PFSK-1 (cell line): ENCODE data around the gene MYOF.

ENCODE experiments used
- POLR2AphosphoS5 ChIP-seq: IDR thresholded peaks from 2 replicates; pipeline ENCODE4 v1.6.1; 2012; ENCODE audit warnings: low read depth, mild to moderate bottlenecking, control low read depth, low read length, moderate library complexity
- REST ChIP-seq, 2 experiments: IDR thresholded peaks; 2 replicates each; pipeline versions ENCODE4 v1.6.1 to v1.8.0; 2011 to 2012; ENCODE audit warnings: low read depth in 2 of 2, low read length in 2 of 2, control low read depth in 1 of 2, inconsistent platforms in 1 of 2, mild to moderate bottlenecking in 1 of 2, moderate library complexity in 1 of 2; ENCODE audit not compliant: insufficient read depth in 1 of 2

DNA sequence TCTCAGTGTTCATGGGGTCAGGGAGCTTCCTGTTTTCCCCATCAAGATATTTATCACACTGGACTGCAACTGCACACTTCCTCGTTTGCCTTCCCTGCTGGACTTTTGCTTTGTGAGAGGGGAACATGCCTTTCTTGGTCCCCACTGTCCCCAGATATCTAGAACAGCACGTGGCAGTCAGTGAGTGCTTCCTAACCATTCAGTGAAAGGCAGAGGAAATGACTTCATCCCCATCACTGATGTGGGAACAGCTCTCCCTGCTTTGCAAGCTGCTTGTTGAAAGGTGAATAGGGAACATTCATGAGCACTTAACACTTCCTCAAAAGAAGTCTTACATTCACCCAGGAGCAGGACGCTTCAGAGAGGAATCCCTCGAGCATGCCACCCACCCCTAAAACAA, 135.4 kb downstream of the MYOF start:
- TF ChIP-seq POLR2AphosphoS5, result no peak
- TF ChIP-seq REST (IDR thresholded peaks at IDR 0.05; ENCODE audit: insufficient read depth in 1 of 2, low read depth in 2 of 2, low read length in 2 of 2), result no peak
